Stimulated activated CD4-positive, alpha-beta T cell treated with anti-CD3 and anti-CD28 coated beads, Interleukin-1b, Interleukin-23, amount 100 ng/mL, for 24 hours (primary cell): ENCODE measurements around the gene UBTD1.
"Not testable (repeated sequence)": the region's sequence is repeated elsewhere in the genome, so short reads cannot be mapped to it uniquely, and the experiment has no call there.

ENCODE experiments used
- DNase-seq, 4 experiments: peaks; one replicate each; pipeline ENCODE4 v3.0.0-alpha.2; 2020; ENCODE audit warnings: low read depth in 4 of 4, low spot score in 1 of 4

UBTD1 gene

GRCh38 chr10:97560731-97561381, 62.1 kb downstream of the UBTD1 start:
- DNase-seq, result not testable (repeated sequence)

GRCh38 chr10:97561386-97562077, 62.8 kb downstream of the UBTD1 start:
- not testable (repeated sequence) for DNase-seq

- not testable (repeated sequence) for DNase-seq
Observed at GRCh38 chr10:97562329-97562728, 63.6 kb downstream of the UBTD1 start.

- no peak for DNase-seq
Observed at GRCh38 chr10:97563337-97563736, 64.6 kb downstream of the UBTD1 start.

GRCh38 chr10:97564776-97565175, 66.1 kb downstream of the UBTD1 start:
- DNase-seq, result no peak

- DNase-seq, result no peak
Observed at GRCh38 chr10:97566336-97566996, 67.7 kb downstream of the UBTD1 start.

GRCh38 chr10:97567891-97568290, 69.2 kb downstream of the UBTD1 start:
- no peak for DNase-seq

GRCh38 chr10:97570146-97570788, 71.5 kb downstream of the UBTD1 start:
- no peak for DNase-seq

GRCh38 chr10:97570789-97571471, 72.2 kb downstream of the UBTD1 start:
- no peak for DNase-seq

GRCh38 chr10:97571622-97572021, 72.9 kb downstream of the UBTD1 start:
- DNase-seq, result no peak

- DNase-seq, result peak in 3 of 4 experiments; percentile 21 to 50 (median 30)
Observed at GRCh38 chr10:97572214-97572989, 73.7 kb downstream of the UBTD1 start, which contains the start of gene ANKRD2. Gene ANKRD2 (plus strand): TSS chr10:97572779. CDS start chr10:97572789, 10 bp downstream.

GRCh38 chr10:97573021-97573420, 74.3 kb downstream of the UBTD1 start:
- DNase-seq, result no peak

GRCh38 chr10:97573672-97574071, 74.9 kb downstream of the UBTD1 start:
- DNase-seq, result no peak

GRCh38 chr10:97574374-97575126, 75.8 kb downstream of the UBTD1 start:
- DNase-seq, result no peak

GRCh38 chr10:97575127-97575668, 76.5 kb downstream of the UBTD1 start:
- DNase-seq, result no peak

GRCh38 chr10:97576487-97576886, 77.8 kb downstream of the UBTD1 start:
- DNase-seq, result not testable (repeated sequence)

GRCh38 chr10:97577701-97578100, 79.0 kb downstream of the UBTD1 start:
- DNase-seq, result no peak

GRCh38 chr10:97578171-97578844, 79.6 kb downstream of the UBTD1 start:
- no peak for DNase-seq
